Activated B cell treated with CpG ODN at 0.5 μM for 24 hours (primary cell): ENCODE data around the gene GTF2H3. TPM values are rescaled to one million over a fixed set of nuclear protein-coding genes. Genes with fewer than 3 reads are reported as not detected.

Experiments
- ATAC-seq: fragments of 200-7000 bp; cut with Tn5 transposase; one replicate; pipeline ENCODE4 v1.10.0; 2021; ENCODE audit warnings: low read depth, mild to moderate bottlenecking, moderate library complexity
- CTCF ChIA-PET: fragments of 350-600 bp; sonication (Branson Sonifier 250); formaldehyde crosslinking; loops from one replicate; lab custom pipeline; 2021; ENCODE audit warnings: antibody characterized with exemption; lab: Charles Lee
- POLR2A ChIA-PET: fragments of 350-600 bp; sonication (Branson Sonifier 250); formaldehyde crosslinking; loops from one replicate; lab custom pipeline; 2021; ENCODE audit warnings: antibody characterized with exemption; lab: Charles Lee
- DNase-seq: peaks from one replicate; pipeline ENCODE4 v3.0.0; 2022
- H3K27ac Mint-ChIP-seq: one replicate; pipeline ENCODE4 v1.8.0; 2020; ENCODE audit warnings: mixed read lengths
- H3K27me3 Mint-ChIP-seq: one replicate; pipeline ENCODE4 v1.8.0; 2021; ENCODE audit warnings: mixed read lengths
- H3K36me3 Mint-ChIP-seq: one replicate; pipeline ENCODE4 v1.8.0; 2021; ENCODE audit warnings: low read depth, mixed read lengths
- H3K4me1 Mint-ChIP-seq: one replicate; pipeline ENCODE4 v1.8.0; 2021; ENCODE audit warnings: mixed read lengths
- H3K4me3 Mint-ChIP-seq: one replicate; pipeline ENCODE4 v1.8.0; 2020; ENCODE audit warnings: mild to moderate bottlenecking, mixed read lengths
- H3K9me3 Mint-ChIP-seq: one replicate; pipeline ENCODE4 v1.8.0; 2020; ENCODE audit warnings: mixed read lengths
- CTCF ChIP-seq: fragments of 200-600 bp; IDR thresholded peaks from one replicate; pipeline ENCODE4 v1.8.0; 2022; ENCODE audit warnings: antibody characterized with exemption, mild to moderate bottlenecking
- intact Hi-C: fragments of 100-400 bp; cut with micrococcal nuclease; formaldehyde crosslinking; loops from one replicate; pipeline ENCODE4 v1.15.1; 2024
- total RNA-seq: library from RNA; stranded (reverse); gene quantifications from 2 replicates; pipeline ENCODE4 v1.2.3, GENCODE V29; 2022

Gene GTF2H3
- total RNA-seq, 1 donor from 2014 or later = 33.8 TPM

DNA sequence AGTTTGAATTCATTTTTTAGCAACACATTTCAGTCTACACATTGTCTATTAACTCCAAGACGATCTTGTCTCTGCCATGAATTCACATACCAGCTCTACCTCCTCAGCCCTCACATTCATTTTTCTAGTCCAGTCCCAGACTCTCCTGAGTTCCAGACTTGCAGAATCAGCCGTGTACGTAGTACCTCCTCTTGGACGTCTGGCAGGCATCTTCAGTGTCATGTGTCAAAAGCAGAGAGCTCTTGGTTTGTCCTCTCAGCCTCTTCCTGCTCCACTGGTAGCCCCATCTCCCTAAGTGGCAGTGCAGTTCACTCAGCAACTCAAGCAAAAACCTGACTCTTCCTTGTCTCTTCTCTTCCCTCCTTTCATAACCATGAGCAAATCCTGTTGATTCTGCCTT is 22.8 kb downstream of the GTF2H3 start:
- Mint-ChIP-seq H3K36me3 (peaks cover 63% of the 10 kb centered on the region), H3K9me3 (no peaks in the 10 kb centered on the region), H3K27me3 (no peaks in the 10 kb centered on the region), H3K4me3 (no peak overlapping the region), H3K4me1 (peaks cover 40% of the 10 kb centered on the region), H3K27ac (no peak overlapping the region)
- no peak for DNase-seq
- CTCF ChIA-PET = no interaction called here
- ATAC-seq = no peak
- POLR2A ChIA-PET = no interaction called here
- no peak for TF ChIP-seq CTCF
- intact Hi-C loops = no loop called here

DNA sequence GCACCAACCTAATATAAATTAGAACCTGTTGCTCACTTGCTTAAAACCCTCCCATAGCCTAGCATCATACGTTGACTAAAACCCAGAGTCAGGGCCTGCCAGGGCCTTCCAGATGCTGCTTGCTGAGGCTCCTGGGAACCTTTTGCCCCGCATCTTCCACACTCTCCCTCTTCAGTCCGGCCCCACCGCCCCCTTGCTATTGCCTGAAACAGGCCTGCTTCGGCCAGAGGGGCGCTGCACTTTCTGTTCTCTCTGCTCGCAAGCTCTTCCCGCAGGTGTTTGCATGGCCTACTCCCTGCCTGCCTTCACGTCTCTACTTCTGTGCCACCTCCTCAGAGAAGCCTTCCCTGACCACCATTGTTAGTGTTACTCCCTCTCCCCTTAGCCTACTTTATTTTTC is 23.6 kb downstream of the GTF2H3 start:
- intact Hi-C loops = no loop called here

DNA sequence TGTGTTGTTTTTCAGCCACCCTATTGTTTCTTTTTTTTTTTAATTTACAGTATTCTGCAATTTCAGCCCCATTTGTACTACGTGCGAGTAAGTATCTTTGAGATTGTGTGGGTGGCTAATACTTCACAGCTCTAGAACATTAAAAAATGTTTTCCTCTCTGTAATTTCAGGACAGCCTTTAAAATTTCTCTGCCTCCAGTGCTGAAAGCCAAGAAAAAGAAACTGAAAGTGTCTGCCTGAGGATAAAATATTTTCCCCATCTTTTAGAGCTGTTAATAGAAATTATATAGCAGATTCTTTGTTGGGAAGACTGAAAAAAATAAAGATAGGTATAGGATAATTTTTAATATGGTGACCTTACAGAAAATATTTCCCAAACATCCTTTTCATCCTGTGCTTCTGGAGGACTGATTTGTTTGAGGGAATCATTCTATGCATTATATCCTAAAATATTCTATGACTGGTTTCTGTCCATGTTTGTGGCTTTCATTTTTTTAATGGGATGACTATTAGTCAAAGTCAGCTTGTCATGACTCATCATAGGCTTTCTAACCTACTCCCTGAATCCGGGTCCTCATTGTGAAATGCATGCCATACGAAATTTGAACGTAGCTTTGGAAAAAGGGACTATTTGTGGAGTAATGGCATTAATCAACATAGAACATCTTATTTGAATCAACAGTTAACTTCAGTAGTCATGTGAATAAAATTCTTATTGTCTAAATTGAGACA is 26.5 kb downstream of the GTF2H3 start:
- H3K36me3 Mint-ChIP-seq = peaks cover 43% of the 10 kb centered on the region
- peak overlapping the region; percentile 66 for H3K27ac Mint-ChIP-seq
- H3K9me3 Mint-ChIP-seq = no peaks in the 10 kb centered on the region
- H3K27me3 Mint-ChIP-seq = no peaks in the 10 kb centered on the region
- DNase-seq = no peak
- ChIA-PET POLR2A (no interaction called here), CTCF (no interaction called here)
- no peak overlapping the region for H3K4me3 Mint-ChIP-seq
- no peak for ATAC-seq
- H3K4me1 Mint-ChIP-seq = peaks cover 30% of the 10 kb centered on the region
- no peak for TF ChIP-seq CTCF
- intact Hi-C loops = no loop called here

More for the DNA sequence above, 23.6 kb downstream of the GTF2H3 start:
- ATAC-seq = no peak
- ChIA-PET POLR2A (no interaction called here), CTCF (no interaction called here)
- no peak for TF ChIP-seq CTCF
- no peak for DNase-seq
- Mint-ChIP-seq H3K4me1 (peaks cover 40% of the 10 kb centered on the region), H3K27me3 (no peaks in the 10 kb centered on the region), H3K36me3 (peaks cover 58% of the 10 kb centered on the region), H3K4me3 (no peak overlapping the region), H3K27ac (no peak overlapping the region), H3K9me3 (no peaks in the 10 kb centered on the region)

DNA sequence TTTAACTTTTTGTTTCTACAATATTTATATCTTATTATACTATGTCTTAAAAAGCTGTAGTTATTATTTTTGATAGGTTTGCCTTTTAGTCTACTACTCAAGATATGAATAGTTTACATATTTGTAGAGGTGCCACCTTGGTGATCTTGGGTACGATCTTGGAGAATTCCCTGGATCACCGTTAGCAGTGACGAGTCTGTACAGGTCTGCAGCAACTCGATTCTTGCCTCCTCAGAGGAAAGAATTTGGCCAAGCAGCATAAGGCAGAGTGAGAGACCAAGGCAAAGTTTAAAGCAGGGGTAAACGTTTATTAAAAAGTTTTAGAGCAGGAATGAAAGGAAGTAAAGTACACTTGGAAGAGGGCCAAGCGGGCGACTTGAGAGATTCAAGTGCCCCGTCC is 34.1 kb downstream of the GTF2H3 start:
- Mint-ChIP-seq H3K27me3 (no peaks in the 10 kb centered on the region), H3K4me3 (no peak overlapping the region), H3K36me3 (peaks cover 9% of the 10 kb centered on the region), H3K27ac (no peak overlapping the region), H3K4me1 (peaks cover 11% of the 10 kb centered on the region), H3K9me3 (no peaks in the 10 kb centered on the region)
- intact Hi-C loops = no loop called here
- ChIA-PET CTCF (no interaction called here), POLR2A (interaction anchor here (1.5 kb wide), 1 partner anchor 435 kb away, joined by 3 read pairs; the partner anchor contains the start of genes MPHOSPH9 and MTRFR)
- no peak for DNase-seq
- ATAC-seq = no peak
- no peak for TF ChIP-seq CTCF

GRCh38 chr12:123670882-123671728 is 37.5 kb downstream of the GTF2H3 start, which contains the start of gene TCTN2:
Gene TCTN2, plus strand, starts transcription at chr12:123671113. Its CDS starts 128 bp downstream, at chr12:123671241.
- Mint-ChIP-seq H3K27me3 (no peaks in the 10 kb centered on the region), H3K4me3 (peak within 1 kb of the TSS; percentile 91), H3K36me3 (peaks cover 22% of the 10 kb centered on the region), H3K4me1 (peaks cover 11% of the 10 kb centered on the region), H3K27ac (peak within 1 kb of the TSS; percentile 35), H3K9me3 (no peaks in the 10 kb centered on the region)
- DNase-seq = peak; percentile 90
- TF ChIP-seq CTCF = no peak
- intact Hi-C loops = loop anchor here (1.0 to 2.0 kb wide), 3 partner anchors 38 to 306 kb away; partner anchors contain the start of genes ATP6V0A2, EIF2B1, GTF2H3 and SBNO1
- peak; percentile 100 for ATAC-seq
- POLR2A ChIA-PET = interaction anchor here (0.7 to 1.3 kb wide), 7 partner anchors 9 to 1169 kb away, joined by 3 to 10 read pairs (median 3); partner anchors contain the start of genes ATP6V0A2, DDX55 and GTF2H3
- CTCF ChIA-PET = interaction anchor here (1.5 kb wide), 1 partner anchor 41 kb away, joined by 3 read pairs; the partner anchor contains the start of gene ATP6V0A2
